HG03439 (cell line): Measurements from ENCODE around the gene SUDS3.
"Not testable (repeated sequence)": the region's sequence is repeated elsewhere in the genome, so short reads cannot be mapped to it uniquely, and the experiment has no call there.

Experiments
- ATAC-seq: cut with Tn5 transposase; IDR thresholded peaks from one replicate; pipeline ENCODE4 v1.9.1; 2021; ENCODE audit warnings: mild to moderate bottlenecking, moderate library complexity; ENCODE audit not compliant: unreplicated experiment

The SUDS3 gene

GRCh38 chr12:118391424-118391823 is 15.1 kb downstream of the SUDS3 start:
- no peak for ATAC-seq

- ATAC-seq = no peak
These were observed 15.5 kb downstream of the SUDS3 start for GRCh38 chr12:118391836-118392235.

DNA sequence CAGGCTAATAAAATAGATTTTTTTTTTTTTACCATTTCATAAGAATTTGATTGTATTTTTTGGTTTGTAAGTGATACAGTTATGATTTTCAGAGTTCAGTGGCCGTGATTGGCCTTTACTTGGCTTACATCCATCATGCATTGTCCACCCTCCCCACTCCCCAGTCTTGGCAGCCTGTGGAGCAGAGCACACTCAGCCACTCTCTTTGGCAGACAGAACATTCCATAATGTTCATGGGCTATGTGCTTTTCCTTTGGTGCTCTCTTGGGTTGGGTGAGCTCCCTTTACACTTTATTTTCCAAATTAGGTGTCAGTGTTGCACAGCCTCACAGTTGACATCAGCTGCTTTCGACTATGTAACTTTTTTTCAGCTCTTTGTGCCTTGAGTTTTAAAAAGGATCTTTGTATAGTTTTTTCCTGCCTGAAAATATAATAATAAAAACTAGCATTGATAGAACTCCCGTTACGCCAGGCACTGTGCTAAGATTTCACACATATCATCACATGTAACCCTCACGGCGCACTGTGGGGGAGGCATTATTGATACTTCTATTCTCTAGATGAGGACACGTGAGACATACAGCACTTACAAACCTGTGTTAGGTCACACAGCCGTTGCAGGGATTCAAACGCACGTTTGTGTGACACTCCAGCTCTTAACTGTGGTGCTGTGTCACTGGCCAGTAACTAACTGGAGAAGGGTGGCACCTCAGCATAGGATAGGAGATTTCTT is 21.5 kb downstream of the SUDS3 start:
- ATAC-seq = no peak

DNA sequence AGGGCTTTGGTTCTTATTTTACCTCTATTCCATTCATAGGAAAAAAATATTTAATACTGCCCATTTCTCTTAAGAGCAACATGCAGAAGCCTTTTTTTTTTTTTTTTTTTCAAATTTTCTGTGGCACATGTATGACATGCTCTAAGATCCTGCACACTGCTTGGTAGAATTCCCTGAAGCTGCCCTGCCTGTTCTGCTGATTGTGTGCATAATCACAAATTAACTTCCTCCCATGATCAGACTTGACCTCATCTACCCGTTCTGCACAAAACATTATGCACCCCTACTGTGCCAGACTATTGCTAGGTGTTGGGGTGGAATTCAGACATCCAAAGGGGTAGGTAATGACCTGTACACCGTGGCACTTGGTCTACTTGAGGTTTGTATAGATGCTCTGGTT is 22.2 kb downstream of the SUDS3 start:
- ATAC-seq = no peak

DNA sequence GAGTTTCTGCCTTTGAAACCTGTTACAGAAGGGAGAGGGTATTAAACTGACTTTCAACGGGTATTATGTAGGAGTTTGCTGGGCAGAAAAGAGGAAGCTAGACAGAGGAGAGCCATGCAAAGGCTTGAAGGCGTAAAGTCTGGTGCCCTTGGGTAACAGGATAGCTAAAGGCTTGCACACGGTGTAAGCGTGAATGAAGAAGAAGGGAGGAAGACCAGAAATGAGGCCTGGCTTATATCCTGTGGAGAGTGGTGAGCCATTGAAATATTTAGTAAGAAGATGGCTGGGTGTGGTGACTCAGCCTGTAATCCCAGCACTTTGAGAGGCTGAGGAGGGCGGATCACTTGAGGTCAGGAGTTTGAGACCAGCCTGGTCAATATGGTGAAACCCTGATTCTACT is 22.6 kb downstream of the SUDS3 start:
- no peak for ATAC-seq

GRCh38 chr12:118402251-118402650 is 25.9 kb downstream of the SUDS3 start:
- no peak for ATAC-seq

- ATAC-seq = no peak
These were observed 28.6 kb downstream of the SUDS3 start for GRCh38 chr12:118404876-118405521.

DNA sequence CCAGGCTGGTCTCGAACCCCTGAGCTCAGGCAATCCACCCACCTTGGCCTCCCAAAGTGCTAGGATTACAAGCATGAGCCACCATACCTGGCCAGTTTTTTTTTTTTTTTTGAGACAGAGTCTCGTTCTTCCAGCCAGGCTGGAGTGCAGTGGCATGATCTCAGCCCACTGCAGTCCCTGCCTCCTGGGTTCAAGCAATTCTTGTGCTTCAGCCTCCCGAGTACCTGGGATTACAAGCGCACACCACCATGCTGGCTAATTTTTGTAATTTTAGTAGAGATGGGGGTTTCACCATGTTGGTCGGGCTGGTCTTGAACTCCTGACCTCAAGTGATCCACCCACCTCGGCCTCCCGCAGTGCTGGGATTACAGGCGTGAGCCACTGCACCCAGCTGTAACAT is 31.9 kb downstream of the SUDS3 start:
- not testable (repeated sequence) for ATAC-seq

GRCh38 chr12:118409834-118410233 is 33.5 kb downstream of the SUDS3 start:
- ATAC-seq = no peak

- no peak for ATAC-seq
These were observed 41.6 kb downstream of the SUDS3 start for GRCh38 chr12:118417942-118418341.

DNA sequence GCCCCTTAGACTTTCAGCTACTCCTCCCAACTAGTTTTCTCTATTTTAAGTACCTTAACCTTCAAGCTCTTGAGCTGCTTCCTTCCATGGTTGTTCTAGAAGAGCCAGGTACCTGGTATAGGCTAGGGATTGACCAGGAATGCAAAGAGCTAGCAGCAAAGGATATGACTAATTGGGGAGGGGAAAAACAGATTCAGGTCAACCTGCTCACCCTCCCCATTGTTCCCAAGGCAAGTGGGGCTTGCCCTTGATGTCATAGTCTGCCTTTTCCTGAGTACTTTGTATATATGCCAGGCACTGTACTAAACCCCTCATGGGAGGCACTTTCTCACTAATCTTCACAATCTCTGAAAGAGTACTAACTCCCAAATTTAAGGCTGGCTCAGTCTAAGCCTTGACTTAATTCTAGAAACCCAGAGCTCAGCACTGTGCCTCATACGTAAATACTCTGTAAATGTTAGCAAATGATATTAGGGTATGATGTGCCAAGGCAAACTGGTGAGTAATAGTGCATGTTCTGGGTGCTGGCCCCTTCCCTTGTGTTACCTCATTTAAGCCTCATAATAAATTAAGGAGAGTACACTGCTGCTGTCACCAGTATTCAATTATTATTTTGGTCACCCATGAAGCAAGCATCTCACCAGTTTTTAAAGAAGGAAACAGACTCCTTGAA is 42.2 kb downstream of the SUDS3 start:
- no peak for ATAC-seq

DNA sequence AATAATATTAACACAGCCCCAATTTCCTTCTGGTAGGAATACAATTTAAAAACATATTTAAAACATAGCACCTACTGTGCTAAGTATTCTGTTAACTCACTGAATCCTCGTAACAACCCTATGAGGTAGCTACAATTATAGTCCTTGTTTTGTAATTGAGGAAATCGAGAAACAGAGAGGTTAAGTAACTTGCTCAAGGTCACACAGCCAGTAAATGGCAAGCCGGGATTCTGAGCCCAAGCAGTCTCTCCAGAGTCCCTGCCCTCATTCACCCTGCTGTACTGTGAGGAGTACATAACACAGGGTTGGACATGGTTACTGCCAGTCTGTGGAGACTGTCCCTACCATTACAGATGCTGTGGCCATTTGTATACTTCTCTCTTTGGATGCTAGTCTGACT is 44.3 kb downstream of the SUDS3 start:
- ATAC-seq = no peak

DNA sequence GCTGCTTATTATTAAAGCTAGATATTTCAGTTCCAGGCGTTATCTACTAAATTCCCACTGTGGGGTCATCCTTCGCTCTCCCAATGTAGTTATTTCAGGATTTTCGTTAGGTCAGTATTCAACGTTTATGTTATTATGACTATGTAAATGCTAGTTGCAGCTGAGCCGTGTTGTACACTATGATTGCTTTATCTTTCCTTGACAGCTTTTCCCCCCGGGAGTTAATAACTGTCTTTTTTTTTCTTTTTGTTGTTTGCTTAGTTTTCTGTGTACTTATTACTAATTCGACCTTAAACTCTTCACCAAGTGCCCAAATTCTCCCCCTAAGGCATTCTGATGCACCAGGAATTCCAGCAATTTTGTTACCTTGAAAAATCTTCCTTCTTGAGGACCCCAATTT is 48.5 kb downstream of the SUDS3 start:
- no peak for ATAC-seq

DNA sequence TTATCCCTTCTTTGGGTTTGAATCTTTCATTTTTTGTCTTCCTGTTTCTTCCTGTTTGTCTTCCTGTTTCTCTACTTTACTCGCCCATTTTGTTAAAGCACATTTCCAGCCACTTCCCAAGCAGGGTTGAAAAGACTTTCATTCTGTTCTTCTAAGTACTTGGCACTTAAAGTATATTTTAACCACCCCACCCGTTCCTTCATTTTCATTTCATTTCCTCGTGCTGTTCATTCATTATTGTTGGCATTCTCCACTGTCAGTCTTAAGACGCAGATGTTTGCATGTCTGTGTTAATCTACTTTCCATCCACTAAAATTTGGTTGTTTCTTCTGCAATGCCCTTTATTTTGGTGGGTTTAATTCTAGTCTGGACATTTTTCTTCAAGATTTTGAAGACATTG is 49.0 kb downstream of the SUDS3 start:
- ATAC-seq = no peak

GRCh38 chr12:118427819-118428218 is 51.5 kb downstream of the SUDS3 start:
- ATAC-seq = no peak

DNA sequence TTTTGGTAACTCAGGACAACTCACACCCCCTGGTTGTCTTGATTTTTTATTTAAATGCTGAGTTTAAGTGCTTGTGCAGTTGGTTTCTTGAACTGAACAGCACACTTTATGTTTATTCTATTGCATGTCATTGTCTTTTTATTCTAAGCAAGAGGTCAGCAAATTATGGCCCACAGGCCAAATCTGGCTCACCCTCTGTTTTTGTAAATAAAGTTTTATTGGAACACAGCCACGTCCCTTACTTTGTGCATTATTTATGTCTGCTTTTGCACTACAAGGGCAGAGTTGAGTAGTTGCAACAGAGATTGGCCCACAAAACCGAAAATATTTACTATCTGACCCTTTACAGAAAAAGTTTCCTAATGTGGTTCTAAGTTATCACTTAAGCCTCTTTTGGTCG is 52.3 kb downstream of the SUDS3 start:
- no peak for ATAC-seq

DNA sequence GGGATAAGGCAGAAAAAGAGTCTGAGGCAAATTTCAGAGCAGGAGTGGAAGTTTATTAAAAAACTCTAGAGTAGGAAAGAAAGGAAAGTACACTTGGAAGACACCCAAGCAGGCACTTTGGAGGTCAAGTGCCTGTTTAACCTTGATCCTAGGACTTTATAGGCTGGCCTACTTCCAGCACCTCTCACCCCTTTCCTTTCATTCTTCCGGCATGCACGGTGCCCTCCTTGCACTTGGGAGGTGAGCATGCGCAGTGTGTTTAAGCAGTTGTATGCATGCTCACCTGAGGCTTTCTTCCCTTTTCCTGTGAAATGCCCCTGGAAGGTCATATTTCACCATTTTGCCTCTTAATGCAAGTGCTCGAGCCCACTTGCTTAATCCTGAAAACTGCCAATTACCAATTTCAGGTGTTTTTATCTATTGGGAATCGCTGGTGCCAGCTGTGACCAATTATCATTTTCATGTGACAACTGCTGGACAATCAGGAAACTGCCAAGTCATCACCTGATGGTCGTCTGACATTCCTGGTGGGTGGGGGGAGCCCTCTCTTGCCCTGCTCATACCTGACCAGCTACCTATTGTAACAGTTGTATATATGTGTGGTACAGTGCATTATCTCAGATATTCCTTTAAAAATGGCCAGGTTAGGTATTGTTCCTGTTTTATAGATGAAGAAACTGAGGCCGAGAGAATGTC is 53.5 kb downstream of the SUDS3 start:
- no peak for ATAC-seq

GRCh38 chr12:118430516-118430915 is 54.2 kb downstream of the SUDS3 start:
- no peak for ATAC-seq

DNA sequence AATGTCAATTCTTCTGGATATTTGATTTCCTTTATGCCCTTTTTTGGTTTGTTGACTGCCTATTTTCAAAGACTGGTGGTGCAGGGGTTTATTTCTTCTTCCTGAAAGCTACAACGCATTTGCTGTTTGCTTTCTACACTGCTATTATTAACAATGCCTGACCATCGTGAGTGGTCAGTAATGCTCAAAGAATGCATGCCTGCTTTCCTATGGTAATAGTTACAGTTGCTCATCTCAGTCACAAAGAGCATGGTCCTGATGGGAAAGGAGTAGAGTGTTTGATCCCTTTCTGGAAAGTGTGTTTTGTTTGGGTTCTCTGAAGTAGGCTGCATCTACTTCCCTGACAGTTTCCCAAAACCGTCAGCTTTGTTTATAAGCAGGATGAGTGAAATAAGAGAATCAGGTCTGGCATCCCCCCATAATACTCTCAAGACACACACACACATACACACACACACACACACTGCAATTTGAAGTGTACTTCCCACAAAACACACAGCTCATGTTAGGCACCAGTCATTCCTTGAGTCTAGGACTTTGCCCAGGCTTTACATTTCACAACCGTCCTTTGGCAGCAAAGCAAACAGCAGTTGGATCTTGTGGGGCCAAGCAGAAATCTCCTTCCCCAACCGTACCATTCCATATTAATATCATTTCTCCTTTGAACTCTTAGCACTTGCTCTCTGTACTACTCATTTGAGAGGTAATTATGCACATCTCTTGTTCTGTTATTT is 56.6 kb downstream of the SUDS3 start:
- ATAC-seq = no peak

- ATAC-seq = no peak
These were observed 59.8 kb downstream of the SUDS3 start for GRCh38 chr12:118436002-118436730.
